Occipital lobe (tissue), 2 donors: ENCODE results near the gene CDKN1C. TPM values are rescaled to one million over a fixed set of nuclear protein-coding genes. Genes with fewer than 3 reads are reported as not detected.

ENCODE experiments used
- DNase-seq: peaks from one replicate; lab custom pipeline; 2025; lab: John Stamatoyannopoulos, UW
- total RNA-seq: library from RNA; depleted of rRNA; stranded (reverse); fragments of >200 nt; gene quantifications from one replicate; pipeline ENCODE4 v1.2.3, GENCODE V29; 2014

CDKN1C gene
- total RNA-seq, 1 donor from 2014 or later = 34.5 TPM

- DNase-seq = no peak
These were observed 38.1 kb upstream of the CDKN1C start for GRCh38 chr11:2923446-2924375.

GRCh38 chr11:2922655-2923054 lies 37.1 kb upstream of the CDKN1C start:
- no peak for DNase-seq

- no peak for DNase-seq
These were observed 36.3 kb upstream of the CDKN1C start for GRCh38 chr11:2921742-2922493.

- no peak for DNase-seq
These were observed 35.7 kb upstream of the CDKN1C start for GRCh38 chr11:2921261-2921660.

GRCh38 chr11:2920343-2920742 lies 34.8 kb upstream of the CDKN1C start:
- DNase-seq = no peak

GRCh38 chr11:2919837-2920236 lies 34.3 kb upstream of the CDKN1C start:
- DNase-seq = no peak

- no peak for DNase-seq
These were observed 33.6 kb upstream of the CDKN1C start for GRCh38 chr11:2919188-2919587.

- DNase-seq = no peak
These were observed 32.4 kb upstream of the CDKN1C start for GRCh38 chr11:2917842-2918490.

GRCh38 chr11:2916892-2917645 lies 31.5 kb upstream of the CDKN1C start:
- no peak for DNase-seq

GRCh38 chr11:2916114-2916891 lies 30.7 kb upstream of the CDKN1C start:
- DNase-seq = no peak

- no peak for DNase-seq
These were observed 29.9 kb upstream of the CDKN1C start for GRCh38 chr11:2915473-2915872.

- no peak for DNase-seq
These were observed 29.1 kb upstream of the CDKN1C start for GRCh38 chr11:2914455-2915195.

GRCh38 chr11:2913776-2914175 lies 28.2 kb upstream of the CDKN1C start:
- DNase-seq = no peak

GRCh38 chr11:2913019-2913431 lies 27.4 kb upstream of the CDKN1C start:
- no peak for DNase-seq

GRCh38 chr11:2912498-2912897 lies 26.9 kb upstream of the CDKN1C start:
- no peak for DNase-seq

- DNase-seq = no peak
These were observed 26.3 kb upstream of the CDKN1C start for GRCh38 chr11:2911785-2912391.

GRCh38 chr11:2911088-2911784 lies 25.7 kb upstream of the CDKN1C start:
- DNase-seq = no peak

GRCh38 chr11:2910401-2910955 lies 24.9 kb upstream of the CDKN1C start:
- no peak for DNase-seq
